ENCODE data around the gene TRAF2.

Gene TRAF2

DNA sequence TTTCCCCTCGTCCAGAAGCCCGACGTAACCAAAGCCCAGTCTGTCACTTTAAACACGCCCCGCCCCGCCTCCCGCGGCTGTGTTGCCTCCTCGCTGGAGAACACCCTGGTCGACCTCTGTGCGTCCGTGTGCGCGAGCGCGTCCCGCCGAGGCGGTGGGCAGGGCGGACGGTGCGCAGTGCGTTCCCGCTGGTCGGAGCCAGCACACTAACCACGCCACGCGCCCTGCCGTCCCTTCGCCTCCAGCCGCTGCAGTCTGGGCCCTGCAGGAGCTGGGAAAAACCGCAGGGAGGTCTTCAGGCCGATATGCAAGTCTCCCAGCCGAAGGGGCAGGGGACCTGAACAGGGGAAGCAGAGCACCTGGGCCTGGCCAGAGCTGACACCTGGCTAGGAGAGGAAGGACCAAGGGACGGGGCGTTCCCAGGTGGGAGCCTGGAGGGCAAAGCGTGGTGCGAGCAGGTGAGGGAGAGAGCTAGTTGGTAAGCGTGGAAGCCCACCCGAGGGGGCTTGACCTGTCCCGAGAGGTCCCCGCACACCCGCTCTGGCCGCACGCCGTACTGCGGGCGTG, 38.4 kb upstream of the TRAF2 start:
- peak; percentile 50 for DNase-seq

DNA sequence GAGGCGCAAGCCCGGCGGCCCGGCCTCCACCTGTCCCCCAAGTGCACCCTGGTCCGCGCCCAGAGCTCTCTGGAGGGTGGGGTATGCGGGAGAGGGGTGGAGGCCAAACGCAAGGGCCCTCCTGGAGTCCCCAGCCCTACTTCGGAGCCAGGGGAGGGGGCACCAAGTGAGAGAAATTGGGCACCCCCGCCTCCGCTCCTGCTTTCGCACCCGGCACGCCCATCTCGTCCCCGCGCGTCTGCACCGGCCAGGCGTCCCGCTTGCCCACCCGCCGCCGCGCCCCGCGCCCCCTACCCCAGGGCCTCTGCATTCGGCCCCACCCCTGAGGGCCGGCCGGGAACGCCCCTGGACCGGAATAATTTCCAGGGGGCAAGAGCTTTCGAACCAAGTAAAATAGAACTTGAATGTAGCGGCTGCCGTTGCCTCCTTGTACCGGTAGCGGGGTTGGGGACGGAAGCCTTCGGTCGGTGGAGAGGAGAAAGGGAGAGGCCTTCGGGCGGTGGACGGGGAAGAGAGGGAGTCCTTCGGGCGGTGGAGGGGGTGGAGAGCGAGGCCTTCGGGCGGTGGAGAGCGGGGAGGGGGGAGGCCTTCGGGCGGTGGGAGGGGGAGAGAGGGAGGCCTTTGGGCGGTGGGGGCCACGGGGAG, 37.8 kb upstream of the TRAF2 start:
- no peak for DNase-seq

- peak; percentile 96 for DNase-seq
Measured at GRCh38 chr9:136849038-136849959, 37.0 kb upstream of the TRAF2 start, which contains the start of gene PHPT1. TSS of gene PHPT1 (plus strand) at chr9:136849409. CDS start at chr9:136849431, 22 bp downstream.

DNA sequence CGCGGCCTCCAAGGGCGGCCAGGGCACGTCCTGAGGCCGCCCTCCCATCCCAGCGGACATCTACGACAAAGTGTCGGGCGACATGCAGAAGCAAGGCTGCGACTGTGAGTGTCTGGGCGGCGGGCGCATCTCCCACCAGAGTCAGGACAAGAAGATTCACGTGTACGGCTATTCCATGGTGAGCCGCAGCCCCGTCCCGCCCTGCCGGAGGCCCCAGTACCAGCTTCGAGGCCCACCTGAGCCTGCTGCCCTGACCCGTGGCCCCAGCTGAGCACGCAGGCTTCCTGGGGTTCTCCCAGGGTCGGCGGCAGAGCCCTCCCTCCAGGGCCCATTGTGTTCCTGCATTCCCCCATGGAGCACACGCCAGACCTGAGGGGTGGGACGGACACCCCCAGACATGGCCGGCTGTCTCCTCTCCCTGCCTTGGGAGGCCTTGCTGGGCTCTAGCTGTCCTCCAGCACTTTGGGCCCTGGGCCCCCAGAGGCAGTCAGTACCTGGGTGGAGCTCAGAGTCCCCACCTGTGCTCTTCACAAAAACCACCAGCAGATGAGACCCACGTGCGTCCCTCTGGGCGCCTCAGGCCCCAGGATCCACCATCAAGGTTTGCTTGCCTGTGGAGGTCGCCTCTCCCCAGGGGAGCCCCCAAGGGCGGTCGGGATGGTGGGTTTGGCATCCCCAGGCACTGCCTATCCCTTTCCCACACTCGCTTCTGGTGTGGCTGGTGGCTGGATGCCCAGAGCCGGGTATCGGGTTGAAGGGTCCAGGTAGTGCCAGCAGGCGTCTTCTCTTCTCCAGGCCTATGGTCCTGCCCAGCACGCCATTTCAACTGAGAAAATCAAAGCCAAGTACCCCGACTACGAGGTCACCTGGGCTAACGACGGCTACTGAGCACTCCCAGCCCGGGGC, 36.1 kb upstream of the TRAF2 start:
- DNase-seq, result no peak

DNA sequence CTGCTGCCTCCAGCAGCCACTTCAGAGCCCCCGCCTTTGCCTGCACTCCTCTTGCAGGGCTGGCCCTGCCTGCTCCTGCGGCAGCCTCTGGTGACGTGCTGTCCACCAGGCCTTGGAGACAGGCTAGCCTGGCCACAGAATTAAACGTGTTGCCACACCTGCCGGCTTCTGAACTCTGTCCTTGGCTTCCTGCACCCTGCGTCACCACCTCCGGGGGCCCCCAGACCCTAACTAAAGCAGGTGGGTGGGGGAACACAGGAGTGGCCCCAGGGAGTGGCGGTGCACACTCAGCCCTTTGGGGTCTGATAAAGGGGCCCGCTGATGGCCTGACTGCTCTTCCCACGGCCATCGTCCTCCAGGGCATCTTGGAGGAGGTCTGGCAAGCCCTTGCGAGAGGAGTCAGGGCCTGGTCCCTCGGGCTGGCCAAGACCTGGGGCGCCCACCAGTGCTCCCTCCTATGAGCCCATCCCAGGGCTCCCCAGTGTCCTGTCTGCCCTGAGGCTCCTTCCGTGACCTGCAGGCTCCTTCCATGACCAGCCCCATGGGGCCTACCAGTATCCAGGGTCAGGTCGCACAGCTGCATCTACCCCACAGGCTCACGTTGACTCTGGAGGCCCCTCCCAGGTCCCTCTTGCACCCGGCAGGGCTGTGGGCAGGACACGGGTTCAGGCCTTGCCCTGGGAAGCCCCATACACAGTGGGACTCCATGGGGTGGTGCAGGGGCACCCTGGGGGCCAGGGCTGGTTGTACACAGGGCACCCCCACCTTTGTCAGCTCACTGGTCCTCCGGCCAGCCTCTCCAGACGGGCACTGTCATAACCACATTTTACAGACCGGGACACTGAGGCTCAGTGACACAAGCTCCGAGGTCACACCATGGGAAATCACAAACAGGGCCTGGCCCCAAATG, 35.2 kb upstream of the TRAF2 start:
- DNase-seq, result no peak

- DNase-seq, result no peak
Measured at GRCh38 chr9:136851941-136852663, 34.2 kb upstream of the TRAF2 start, which contains the start of gene MAMDC4. TSS of gene MAMDC4 (plus strand) at chr9:136852346. CDS start at chr9:136852417, 71 bp downstream.

DNA sequence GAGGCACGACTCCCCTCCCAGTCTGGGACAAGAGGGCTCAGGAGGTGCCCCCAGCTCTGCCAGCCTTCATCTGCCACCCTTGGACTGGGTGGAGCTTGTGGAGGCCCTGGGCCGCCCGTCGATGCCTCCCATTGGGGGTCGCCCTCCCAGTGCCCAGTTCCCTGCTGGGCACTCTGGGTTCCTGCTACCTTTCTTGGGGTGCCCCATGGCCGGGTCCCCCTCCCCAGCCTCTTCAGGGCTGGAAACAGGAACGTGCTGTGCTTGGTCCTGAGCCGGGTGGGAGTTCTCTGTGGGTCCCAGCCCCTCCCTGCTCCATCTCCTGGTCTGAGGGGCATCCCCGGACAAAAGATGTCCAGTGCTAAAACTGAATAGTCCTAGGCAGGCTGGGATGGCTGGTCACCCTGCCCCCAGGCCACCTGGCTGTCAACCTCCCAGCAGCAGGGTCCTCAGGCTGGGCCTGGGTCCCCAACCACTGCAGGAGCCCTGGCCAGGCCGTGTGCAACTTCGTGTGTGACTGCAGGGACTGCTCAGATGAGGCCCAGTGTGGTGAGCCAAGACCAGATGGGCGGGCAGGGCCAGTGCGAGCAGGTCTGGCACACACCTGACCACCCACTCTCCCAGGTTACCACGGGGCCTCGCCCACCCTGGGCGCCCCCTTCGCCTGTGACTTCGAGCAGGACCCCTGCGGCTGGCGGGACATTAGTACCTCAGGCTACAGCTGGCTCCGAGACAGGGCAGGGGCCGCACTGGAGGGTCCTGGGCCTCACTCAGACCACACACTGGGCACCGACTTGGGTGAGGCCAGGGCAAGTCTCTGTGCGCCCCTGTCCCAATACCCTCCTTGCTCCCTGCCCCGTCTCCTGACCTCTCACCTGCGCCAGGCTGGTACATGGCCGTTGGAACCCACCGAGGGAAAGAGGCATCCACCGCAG, 33.4 kb upstream of the TRAF2 start:
- DNase-seq, result no peak

GRCh38 chr9:136853596-136854112, 32.7 kb upstream of the TRAF2 start:
- DNase-seq, result no peak

GRCh38 chr9:136854113-136854841, 32.0 kb upstream of the TRAF2 start:
- no peak for DNase-seq

GRCh38 chr9:136854842-136855460, 31.4 kb upstream of the TRAF2 start:
- DNase-seq, result no peak

GRCh38 chr9:136855461-136856078, 30.7 kb upstream of the TRAF2 start:
- DNase-seq, result no peak

- DNase-seq, result no peak
Measured at GRCh38 chr9:136856079-136856476, 30.2 kb upstream of the TRAF2 start.

- DNase-seq, result no peak
Measured at GRCh38 chr9:136856541-136857141, 29.7 kb upstream of the TRAF2 start.

DNA sequence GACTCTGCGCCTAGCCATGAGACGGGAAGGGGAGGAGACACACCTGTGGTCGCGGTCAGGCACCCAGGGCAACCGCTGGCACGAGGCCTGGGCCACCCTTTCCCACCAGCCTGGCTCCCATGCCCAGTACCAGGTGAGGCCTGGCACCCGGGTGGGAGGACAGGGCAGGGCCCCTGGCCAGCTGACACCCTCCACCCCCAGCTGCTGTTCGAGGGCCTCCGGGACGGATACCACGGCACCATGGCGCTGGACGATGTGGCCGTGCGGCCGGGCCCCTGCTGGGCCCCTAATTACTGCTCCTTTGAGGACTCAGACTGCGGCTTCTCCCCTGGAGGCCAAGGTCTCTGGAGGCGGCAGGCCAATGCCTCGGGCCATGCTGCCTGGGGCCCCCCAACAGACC, 29.1 kb upstream of the TRAF2 start:
- DNase-seq, result no peak

GRCh38 chr9:136857581-136858412, 28.5 kb upstream of the TRAF2 start:
- DNase-seq, result no peak

- no peak for DNase-seq
Measured at GRCh38 chr9:136858452-136858843, 27.9 kb upstream of the TRAF2 start.

Data from effector CD4-positive, alpha-beta T cell (primary cell).